ENCODE data around the gene DENND2D. TPM values are rescaled to one million over a fixed set of nuclear protein-coding genes. Genes with fewer than 3 reads are reported as not detected.
A peak's percentile ranks its signal among the peaks of the same experiment; 100 is the strongest.

The DENND2D gene
- total RNA-seq, 2 experiments from 2014 or later = 156 to 157 TPM

GRCh38 chr1:111213412-111213811 is 13.0 kb upstream of the DENND2D start:
- no peaks in the 10 kb centered on the region for H3K36me3 Mint-ChIP-seq
- POLR2A ChIA-PET = interaction anchor here (1.2 to 8.8 kb wide), 3 partner anchors 15 to 379 kb away, joined by 3 to 256 read pairs (median 5); partner anchors contain the start of gene DENND2D
- CTCF ChIA-PET = interaction anchor here (1.8 to 8.8 kb wide), 3 partner anchors 10 to 187 kb away, joined by 11 to 143 read pairs (median 15); partner anchors contain the start of gene DENND2D
- peak overlapping the region; percentile 95 for H3K27ac Mint-ChIP-seq
- peaks cover 65% of the 10 kb centered on the region for H3K4me1 Mint-ChIP-seq (ENCODE audit: low read depth)
- H3K9me3 Mint-ChIP-seq = no peaks in the 10 kb centered on the region
- H3K4me3 Mint-ChIP-seq = no peak overlapping the region
- no peak for DNase-seq
- H3K27me3 Mint-ChIP-seq = peaks cover 3% of the 10 kb centered on the region
- intact Hi-C loops (cut with micrococcal nuclease) = loop anchor here (10.0 kb wide), 1 partner anchor 879 kb away; the partner anchor contains the start of gene RBM15

GRCh38 chr1:111212634-111213335 is 12.3 kb upstream of the DENND2D start:
- Mint-ChIP-seq H3K27me3 (peaks cover 3% of the 10 kb centered on the region), H3K4me1 (ENCODE audit: low read depth) (peaks cover 59% of the 10 kb centered on the region), H3K4me3 (no peak overlapping the region), H3K27ac (peak overlapping the region; percentile 95), H3K9me3 (no peaks in the 10 kb centered on the region), H3K36me3 (no peaks in the 10 kb centered on the region)
- DNase-seq = no peak
- ChIA-PET CTCF (no interaction called here), POLR2A (no interaction called here)
- intact Hi-C loops (cut with micrococcal nuclease) = loop anchor here (10.0 kb wide), 1 partner anchor 878 kb away; the partner anchor contains the start of gene RBM15

- ChIA-PET POLR2A (no interaction called here), CTCF (no interaction called here)
- DNase-seq = no peak
- Mint-ChIP-seq H3K27me3 (peaks cover 3% of the 10 kb centered on the region), H3K9me3 (no peaks in the 10 kb centered on the region), H3K36me3 (no peaks in the 10 kb centered on the region), H3K4me1 (ENCODE audit: low read depth) (peaks cover 50% of the 10 kb centered on the region), H3K27ac (no peak overlapping the region), H3K4me3 (no peak overlapping the region)
- intact Hi-C loops (cut with micrococcal nuclease) = loop anchor here (10.0 kb wide), 1 partner anchor 877 kb away; the partner anchor contains the start of gene RBM15
These were observed 11.5 kb upstream of the DENND2D start for GRCh38 chr1:111211921-111212320.

GRCh38 chr1:111209622-111210021 is 9.2 kb upstream of the DENND2D start:
- POLR2A ChIA-PET = no interaction called here
- no peak overlapping the region for H3K4me3 Mint-ChIP-seq
- no peaks in the 10 kb centered on the region for H3K36me3 Mint-ChIP-seq
- intact Hi-C loops (cut with micrococcal nuclease) = loop anchor here (10.0 kb wide), 2 partner anchors 245 to 875 kb away; partner anchors contain the start of genes LRIF1 and RBM15
- H3K9me3 Mint-ChIP-seq = no peaks in the 10 kb centered on the region
- H3K27me3 Mint-ChIP-seq = no peaks in the 10 kb centered on the region
- H3K4me1 Mint-ChIP-seq (ENCODE audit: low read depth) = peaks cover 41% of the 10 kb centered on the region
- DNase-seq = no peak
- CTCF ChIA-PET = no interaction called here
- no peak overlapping the region for H3K27ac Mint-ChIP-seq

- Mint-ChIP-seq H3K27me3 (no peaks in the 10 kb centered on the region), H3K27ac (no peak overlapping the region), H3K4me1 (ENCODE audit: low read depth) (peaks cover 35% of the 10 kb centered on the region), H3K9me3 (no peaks in the 10 kb centered on the region), H3K4me3 (no peak overlapping the region), H3K36me3 (no peaks in the 10 kb centered on the region)
- intact Hi-C loops (cut with micrococcal nuclease) = loop anchor here (10.0 kb wide), 1 partner anchor 244 kb away; the partner anchor contains the start of gene LRIF1
- POLR2A ChIA-PET = no interaction called here
- CTCF ChIA-PET = no interaction called here
- no peak for DNase-seq
These were observed 8.5 kb upstream of the DENND2D start for GRCh38 chr1:111208921-111209320.

- Mint-ChIP-seq H3K4me1 (ENCODE audit: low read depth) (peaks cover 37% of the 10 kb centered on the region), H3K27me3 (no peaks in the 10 kb centered on the region), H3K9me3 (no peaks in the 10 kb centered on the region), H3K4me3 (no peak overlapping the region), H3K36me3 (peaks cover under 1% of the 10 kb centered on the region), H3K27ac (no peak overlapping the region)
- CTCF ChIA-PET = no interaction called here
- POLR2A ChIA-PET = no interaction called here
- intact Hi-C loops (cut with micrococcal nuclease) = loop anchor here (10.0 kb wide), 1 partner anchor 241 kb away; the partner anchor contains the start of gene LRIF1
- DNase-seq = no peak
These were observed 5.2 kb upstream of the DENND2D start for GRCh38 chr1:111205714-111206050.

GRCh38 chr1:111204983-111205713 is 4.7 kb upstream of the DENND2D start:
- H3K27me3 Mint-ChIP-seq = no peaks in the 10 kb centered on the region
- peaks cover 5% of the 10 kb centered on the region for H3K36me3 Mint-ChIP-seq
- H3K27ac Mint-ChIP-seq = peak overlapping the region; percentile 79
- H3K4me3 Mint-ChIP-seq = peak overlapping the region; percentile 67
- peaks cover 38% of the 10 kb centered on the region for H3K4me1 Mint-ChIP-seq (ENCODE audit: low read depth)
- CTCF ChIA-PET = interaction anchor here (7.8 kb wide), 1 partner anchor 13 kb away, joined by 143 read pairs; no protein-coding TSS in a partner anchor
- no peak for DNase-seq
- POLR2A ChIA-PET = no interaction called here
- intact Hi-C loops (cut with micrococcal nuclease) = loop anchor here (1.0 to 10.0 kb wide), 6 partner anchors 10 to 552 kb away; partner anchors contain the start of genes ATP5PB, DDX20, LRIF1 and WDR77
- no peaks in the 10 kb centered on the region for H3K9me3 Mint-ChIP-seq

GRCh38 chr1:111204201-111204982 is 3.9 kb upstream of the DENND2D start:
- POLR2A ChIA-PET = interaction anchor here (1.0 to 13.7 kb wide), 3 partner anchors 9 to 13 kb away, joined by 4 to 256 read pairs (median 12); no protein-coding TSS in a partner anchor
- no peaks in the 10 kb centered on the region for H3K27me3 Mint-ChIP-seq
- H3K27ac Mint-ChIP-seq = peak overlapping the region; percentile 97
- intact Hi-C loops (cut with micrococcal nuclease) = loop anchor here (1.0 to 10.0 kb wide), 6 partner anchors 11 to 553 kb away; partner anchors contain the start of genes ATP5PB, DDX20, LRIF1 and WDR77
- peaks cover 12% of the 10 kb centered on the region for H3K36me3 Mint-ChIP-seq
- peak overlapping the region; percentile 92 for H3K4me3 Mint-ChIP-seq
- no peaks in the 10 kb centered on the region for H3K9me3 Mint-ChIP-seq
- H3K4me1 Mint-ChIP-seq (ENCODE audit: low read depth) = peaks cover 38% of the 10 kb centered on the region
- DNase-seq = peak; percentile 79
- CTCF ChIA-PET = interaction anchor here (1.5 to 7.8 kb wide), 2 partner anchors 13 to 19 kb away, joined by 6 to 143 read pairs; no protein-coding TSS in a partner anchor

GRCh38 chr1:111203681-111204200 is 3.3 kb upstream of the DENND2D start:
- peak overlapping the region; percentile 97 for H3K27ac Mint-ChIP-seq
- no peaks in the 10 kb centered on the region for H3K9me3 Mint-ChIP-seq
- no peaks in the 10 kb centered on the region for H3K27me3 Mint-ChIP-seq
- DNase-seq = peak; percentile 93
- peak overlapping the region; percentile 92 for H3K4me3 Mint-ChIP-seq
- ChIA-PET CTCF (interaction anchor here (1.5 to 7.8 kb wide), 2 partner anchors 14 to 19 kb away, joined by 6 to 143 read pairs; no protein-coding TSS in a partner anchor), POLR2A (interaction anchor here (1.0 to 13.7 kb wide), 3 partner anchors 8 to 14 kb away, joined by 4 to 256 read pairs (median 12); no protein-coding TSS in a partner anchor)
- intact Hi-C loops (cut with micrococcal nuclease) = loop anchor here (1.0 to 10.0 kb wide), 6 partner anchors 12 to 554 kb away; partner anchors contain the start of genes ATP5PB, DDX20, LRIF1 and WDR77
- peaks cover 19% of the 10 kb centered on the region for H3K36me3 Mint-ChIP-seq
- peaks cover 38% of the 10 kb centered on the region for H3K4me1 Mint-ChIP-seq (ENCODE audit: low read depth)

- Mint-ChIP-seq H3K27ac (peak overlapping the region; percentile 97), H3K36me3 (peaks cover 26% of the 10 kb centered on the region), H3K27me3 (no peaks in the 10 kb centered on the region), H3K4me1 (ENCODE audit: low read depth) (peaks cover 38% of the 10 kb centered on the region), H3K9me3 (no peaks in the 10 kb centered on the region), H3K4me3 (peak overlapping the region; percentile 92)
- ChIA-PET CTCF (interaction anchor here (1.5 to 7.8 kb wide), 2 partner anchors 15 to 20 kb away, joined by 6 to 143 read pairs; no protein-coding TSS in a partner anchor), POLR2A (interaction anchor here (0.9 to 13.7 kb wide), 3 partner anchors 11 to 15 kb away, joined by 4 to 256 read pairs (median 12); no protein-coding TSS in a partner anchor)
- intact Hi-C loops (cut with micrococcal nuclease) = loop anchor here (5.0 to 10.0 kb wide), 5 partner anchors 238 to 554 kb away; partner anchors contain the start of genes ATP5PB, DDX20, LRIF1 and WDR77
- no peak for DNase-seq
These were observed 2.5 kb upstream of the DENND2D start for GRCh38 chr1:111202707-111203623.
